ENCODE measurements around the gene BFAR. TPM values are rescaled to one million over a fixed set of nuclear protein-coding genes. Genes with fewer than 3 reads are reported as not detected.

BFAR gene
- polyA plus RNA-seq, 1 donor (not counting 4 experiments of a cell fraction or from before 2014, with no cell fraction given), result 92.3 TPM

DNA sequence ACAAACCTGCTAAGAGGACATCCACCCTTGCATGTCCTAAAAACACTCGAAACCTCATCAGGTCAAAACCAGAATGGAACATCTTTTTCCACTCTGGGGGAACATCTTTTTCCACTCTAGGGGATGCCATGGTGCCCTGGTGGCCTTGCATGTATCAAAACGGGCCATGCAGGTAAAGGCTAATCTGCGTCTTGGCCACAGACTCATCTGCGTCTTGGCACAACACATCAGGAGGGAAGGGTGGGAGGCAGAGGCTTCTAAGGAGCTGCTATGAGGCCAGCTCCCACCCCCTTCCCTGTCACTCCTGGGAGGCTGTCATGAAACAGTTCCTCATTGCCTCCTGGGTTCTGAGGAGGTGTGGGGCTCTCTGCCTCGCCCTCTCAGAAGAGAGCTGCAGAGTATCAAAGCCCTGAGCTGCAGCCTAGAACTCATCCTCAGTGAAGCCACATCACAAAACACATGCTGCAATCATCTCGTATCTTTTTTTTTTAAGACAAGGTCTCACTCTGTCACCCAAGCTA, 30.2 kb upstream of the BFAR start:
- no peak for FAIRE-seq
- Histone ChIP-seq H3K9me1 (ENCODE audit: control insufficient read depth, extremely low read depth, insufficient read depth, low read length) (no peaks in the 10 kb centered on the region), H3K9me3 (ENCODE audit: control insufficient read depth, low read depth, low read length) (no peaks in the 10 kb centered on the region), H3K4me1 (ENCODE audit: control insufficient read depth, extremely low read depth, insufficient read depth, low read length) (no peaks in the 10 kb centered on the region), H2AFZ (ENCODE audit: control insufficient read depth, low read length) (no peak overlapping the region), H3K4me2 (ENCODE audit: control insufficient read depth, extremely low read depth, insufficient read depth, low read depth, low read length) (no peak overlapping the region), H4K20me1 (ENCODE audit: control insufficient read depth, extremely low read depth, insufficient read depth, low read length) (no peaks in the 10 kb centered on the region), H3K36me3 (ENCODE audit: control insufficient read depth in 2 of 2, extremely low read depth in 1 of 2, insufficient read depth in 2 of 2, low read length in 2 of 2) (peaks cover 17 to 35% of the 10 kb centered on the region in 2 experiments), H3K27me3 (ENCODE audit: control insufficient read depth, extremely low read depth, insufficient read depth, low read length) (no peaks in the 10 kb centered on the region), H3K27ac (ENCODE audit: control insufficient read depth, insufficient read depth, low read length) (no peak overlapping the region), H3K9ac (ENCODE audit: control insufficient read depth, extremely low read depth, insufficient read depth, low read length) (no peak overlapping the region), H3K79me2 (ENCODE audit: control insufficient read depth, insufficient read depth, low read length) (no peaks in the 10 kb centered on the region), H3K4me3 (ENCODE audit: control insufficient read depth in 2 of 3, extremely low read depth in 1 of 3, insufficient read depth in 2 of 3, low read depth in 1 of 3, low read length in 3 of 3) (no peak overlapping the region)
- DNase-seq (ENCODE audit: low read depth, low spot score), result no peak
- dilution Hi-C loops (cut with MboI; ENCODE audit: extremely low pct_ligation_motif_present, low sequenced_read_pairs), result no loop called here
- TF ChIP-seq, protein P1, sequence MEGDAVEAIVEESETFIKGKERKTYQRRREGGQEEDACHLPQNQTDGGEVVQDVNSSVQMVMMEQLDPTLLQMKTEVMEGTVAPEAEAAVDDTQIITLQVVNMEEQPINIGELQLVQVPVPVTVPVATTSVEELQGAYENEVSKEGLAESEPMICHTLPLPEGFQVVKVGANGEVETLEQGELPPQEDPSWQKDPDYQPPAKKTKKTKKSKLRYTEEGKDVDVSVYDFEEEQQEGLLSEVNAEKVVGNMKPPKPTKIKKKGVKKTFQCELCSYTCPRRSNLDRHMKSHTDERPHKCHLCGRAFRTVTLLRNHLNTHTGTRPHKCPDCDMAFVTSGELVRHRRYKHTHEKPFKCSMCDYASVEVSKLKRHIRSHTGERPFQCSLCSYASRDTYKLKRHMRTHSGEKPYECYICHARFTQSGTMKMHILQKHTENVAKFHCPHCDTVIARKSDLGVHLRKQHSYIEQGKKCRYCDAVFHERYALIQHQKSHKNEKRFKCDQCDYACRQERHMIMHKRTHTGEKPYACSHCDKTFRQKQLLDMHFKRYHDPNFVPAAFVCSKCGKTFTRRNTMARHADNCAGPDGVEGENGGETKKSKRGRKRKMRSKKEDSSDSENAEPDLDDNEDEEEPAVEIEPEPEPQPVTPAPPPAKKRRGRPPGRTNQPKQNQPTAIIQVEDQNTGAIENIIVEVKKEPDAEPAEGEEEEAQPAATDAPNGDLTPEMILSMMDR (optimal IDR thresholded peaks at IDR 0.05 in 1 of 3, IDR thresholded peaks at IDR 0.05 in 1 of 3, conservative IDR thresholded peaks at IDR 0.05 in 1 of 3; ENCODE audit: extremely low read depth in 1 of 3, insufficient read depth in 2 of 3, low read length in 3 of 3), result no peak
- no peak for TF ChIP-seq EZH2 (IDR thresholded peaks at IDR 0.05; ENCODE audit: low read length)

DNA sequence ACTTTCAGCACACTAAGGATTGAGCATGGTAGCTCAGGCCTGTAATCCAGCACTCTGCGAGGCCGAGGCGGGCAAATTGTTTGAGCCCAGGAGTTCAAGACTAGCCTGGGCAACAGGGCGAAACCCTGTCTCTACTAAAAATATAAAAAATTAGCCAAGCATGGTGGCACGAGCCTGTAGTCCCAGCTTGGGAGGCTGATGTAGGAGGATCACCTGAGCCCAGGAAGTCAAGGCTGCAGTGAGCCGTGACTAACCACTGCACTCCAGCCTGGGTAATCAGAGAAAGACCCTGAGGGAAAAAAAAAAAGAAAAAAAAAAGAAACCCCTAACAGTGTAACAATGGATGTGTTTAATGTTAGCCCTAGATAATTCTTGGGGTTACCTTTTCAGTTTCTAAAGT, 26.6 kb upstream of the BFAR start:
- Histone ChIP-seq H4K20me1 (ENCODE audit: control insufficient read depth, extremely low read depth, insufficient read depth, low read length) (no peaks in the 10 kb centered on the region), H3K9ac (ENCODE audit: control insufficient read depth, extremely low read depth, insufficient read depth, low read length) (no peak overlapping the region), H3K36me3 (ENCODE audit: control insufficient read depth in 2 of 2, extremely low read depth in 1 of 2, insufficient read depth in 2 of 2, low read length in 2 of 2) (peaks cover 12 to 32% of the 10 kb centered on the region in 2 experiments), H3K9me1 (ENCODE audit: control insufficient read depth, extremely low read depth, insufficient read depth, low read length) (no peaks in the 10 kb centered on the region), H3K79me2 (ENCODE audit: control insufficient read depth, insufficient read depth, low read length) (no peaks in the 10 kb centered on the region), H3K4me1 (ENCODE audit: control insufficient read depth, extremely low read depth, insufficient read depth, low read length) (no peaks in the 10 kb centered on the region), H2AFZ (ENCODE audit: control insufficient read depth, low read length) (no peak overlapping the region), H3K4me2 (ENCODE audit: control insufficient read depth, extremely low read depth, insufficient read depth, low read depth, low read length) (no peak overlapping the region), H3K4me3 (ENCODE audit: control insufficient read depth in 2 of 3, extremely low read depth in 1 of 3, insufficient read depth in 2 of 3, low read depth in 1 of 3, low read length in 3 of 3) (no peak overlapping the region), H3K9me3 (ENCODE audit: control insufficient read depth, low read depth, low read length) (no peaks in the 10 kb centered on the region), H3K27me3 (ENCODE audit: control insufficient read depth, extremely low read depth, insufficient read depth, low read length) (no peaks in the 10 kb centered on the region), H3K27ac (ENCODE audit: control insufficient read depth, insufficient read depth, low read length) (no peak overlapping the region)
- DNase-seq (ENCODE audit: low read depth, low spot score), result no peak
- FAIRE-seq, result no peak
- TF ChIP-seq EZH2 (IDR thresholded peaks at IDR 0.05; ENCODE audit: low read length), result no peak
- TF ChIP-seq, protein P1 (optimal IDR thresholded peaks at IDR 0.05 in 1 of 3, IDR thresholded peaks at IDR 0.05 in 1 of 3, conservative IDR thresholded peaks at IDR 0.05 in 1 of 3; ENCODE audit: extremely low read depth in 1 of 3, insufficient read depth in 2 of 3, low read length in 3 of 3), result no peak
- dilution Hi-C loops (cut with MboI; ENCODE audit: extremely low pct_ligation_motif_present, low sequenced_read_pairs), result no loop called here
